HG02798 (cell line): ENCODE results near the gene ZNF365.
"Not testable (repeated sequence)": the region's sequence is repeated elsewhere in the genome, so short reads cannot be mapped to it uniquely, and the experiment has no call there.

Source experiments
- ATAC-seq: cut with Tn5 transposase; IDR thresholded peaks from one replicate; pipeline ENCODE4 v1.9.1; 2021; ENCODE audit warnings: mild to moderate bottlenecking; ENCODE audit not compliant: unreplicated experiment, poor library complexity

Gene ZNF365

GRCh38 chr10:62410528-62410927, 36.4 kb downstream of the ZNF365 start:
- not testable (repeated sequence) for ATAC-seq

GRCh38 chr10:62410934-62411333, 36.8 kb downstream of the ZNF365 start:
- ATAC-seq = not testable (repeated sequence)

GRCh38 chr10:62413048-62413447, 38.9 kb downstream of the ZNF365 start:
- ATAC-seq = no peak

- no peak for ATAC-seq
Observed at GRCh38 chr10:62413652-62414051, 39.5 kb downstream of the ZNF365 start.

- ATAC-seq = no peak
Observed at GRCh38 chr10:62414359-62414758, 40.2 kb downstream of the ZNF365 start.

- ATAC-seq = no peak
Observed at GRCh38 chr10:62422068-62422590, 48.0 kb downstream of the ZNF365 start.

- no peak for ATAC-seq
Observed at GRCh38 chr10:62424026-62424425, 49.9 kb downstream of the ZNF365 start.

- ATAC-seq = no peak
Observed at GRCh38 chr10:62426086-62426485, 51.9 kb downstream of the ZNF365 start.

GRCh38 chr10:62426600-62426999, 52.4 kb downstream of the ZNF365 start:
- no peak for ATAC-seq

- ATAC-seq = no peak
Observed at GRCh38 chr10:62430881-62431280, 56.7 kb downstream of the ZNF365 start.

- ATAC-seq = peak; percentile 84
Observed at GRCh38 chr10:62433181-62433692, 59.1 kb downstream of the ZNF365 start.

- no peak for ATAC-seq
Observed at GRCh38 chr10:62433901-62434300, 59.7 kb downstream of the ZNF365 start.

GRCh38 chr10:62437696-62438095, 63.5 kb downstream of the ZNF365 start:
- peak; percentile 53 for ATAC-seq

GRCh38 chr10:62442006-62442405, 67.8 kb downstream of the ZNF365 start:
- ATAC-seq = no peak

GRCh38 chr10:62442894-62443669, 68.9 kb downstream of the ZNF365 start:
- no peak for ATAC-seq

- no peak for ATAC-seq
Observed at GRCh38 chr10:62443866-62444265, 69.7 kb downstream of the ZNF365 start.

- no peak for ATAC-seq
Observed at GRCh38 chr10:62446627-62447026, 72.5 kb downstream of the ZNF365 start.

GRCh38 chr10:62450912-62451610, 76.9 kb downstream of the ZNF365 start:
- ATAC-seq = no peak

GRCh38 chr10:62451611-62451975, 77.4 kb downstream of the ZNF365 start:
- no peak for ATAC-seq
